Smooth muscle cell of the brain vasculature (primary cell): Measurements from ENCODE around the gene ESR1.
"Not testable (repeated sequence)": the region's sequence is repeated elsewhere in the genome, so short reads cannot be mapped to it uniquely, and the experiment has no call there.

Experiments
- DNase-seq: peaks from one replicate; pipeline ENCODE4 v3.0.0-alpha.2; 2012; ENCODE audit warnings: low read depth, low spot score

The ESR1 gene

DNA sequence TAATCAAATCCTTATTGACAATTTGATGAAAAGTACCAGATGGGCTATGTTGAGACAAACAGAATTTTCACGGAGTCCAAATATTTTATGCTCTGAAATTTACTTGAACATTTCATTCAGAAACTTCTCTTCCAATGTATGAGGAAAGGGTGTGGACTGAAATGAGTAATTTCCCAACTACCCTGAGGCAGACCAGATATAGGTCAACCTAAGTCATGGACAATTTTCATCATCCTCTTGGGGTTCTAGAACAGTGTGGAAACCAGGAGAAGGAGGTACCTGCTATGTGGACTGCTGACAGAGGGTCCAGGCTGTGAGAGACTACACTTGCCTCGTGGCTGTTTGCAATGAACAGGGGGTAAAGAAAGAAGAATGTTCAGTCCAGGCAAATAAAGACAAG lies 323.0 kb downstream of the ESR1 start:
- no peak for DNase-seq

- no peak for DNase-seq
Measured at GRCh38 chr6:152135755-152136448, 328.4 kb downstream of the ESR1 start.

- DNase-seq: no peak
Measured at GRCh38 chr6:152136449-152136825, 329.0 kb downstream of the ESR1 start.

DNA sequence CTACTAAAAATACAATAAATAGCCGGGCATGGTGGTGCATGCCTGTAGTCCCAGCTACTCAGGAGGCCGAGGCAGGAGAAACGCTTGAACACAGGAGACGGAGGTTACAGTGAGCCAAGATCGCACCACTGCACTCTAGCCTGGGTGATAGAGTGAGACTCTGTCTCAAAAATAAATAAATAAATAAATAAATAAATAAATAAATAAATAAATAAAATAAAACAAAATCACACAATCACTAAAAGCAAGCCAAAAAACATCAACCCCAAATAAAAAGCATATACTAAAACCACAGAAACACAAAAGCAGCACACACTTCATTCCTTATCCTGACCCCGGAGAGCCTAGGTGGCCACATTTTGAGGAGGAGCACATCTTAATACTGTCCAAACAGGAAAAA lies 330.9 kb downstream of the ESR1 start:
- DNase-seq: not testable (repeated sequence)

DNA sequence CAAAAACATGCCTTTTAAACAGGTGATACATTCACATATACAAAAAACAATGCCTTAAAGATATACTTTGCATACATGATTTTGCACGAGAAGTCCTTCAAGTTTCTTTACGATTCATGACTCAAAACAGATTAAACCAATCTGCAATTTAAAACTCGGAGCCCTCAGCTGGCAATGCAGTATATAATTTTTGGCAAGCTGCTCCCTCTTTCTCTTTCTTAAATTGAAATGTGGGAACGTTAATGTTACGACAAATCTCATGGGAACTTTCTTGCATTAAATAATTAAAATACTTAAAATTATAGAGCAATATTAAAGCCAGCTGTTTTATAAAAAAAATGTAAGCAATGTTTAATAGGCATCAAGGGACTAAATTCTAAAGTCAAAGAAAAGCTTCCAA lies 334.6 kb downstream of the ESR1 start:
- DNase-seq: no peak

DNA sequence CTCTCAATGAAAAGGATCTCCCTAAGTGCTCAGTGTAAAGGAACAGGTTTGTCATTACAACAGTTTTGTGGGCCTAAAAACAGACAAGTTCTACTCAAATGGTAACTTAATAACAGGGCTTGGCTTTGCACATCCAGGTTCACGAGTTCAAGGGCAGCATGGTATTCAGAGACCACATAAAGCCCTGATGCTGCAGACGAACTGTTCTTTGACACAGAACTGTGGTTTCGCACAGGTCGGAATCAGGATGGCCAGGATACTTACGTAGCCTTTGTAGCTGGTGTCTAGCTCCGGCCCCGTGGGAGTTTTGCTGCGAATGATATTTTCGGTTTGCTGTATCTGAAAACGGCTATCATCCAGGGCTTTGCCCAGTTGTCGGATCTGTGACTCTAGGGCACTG lies 335.9 kb downstream of the ESR1 start:
- no peak for DNase-seq

DNA sequence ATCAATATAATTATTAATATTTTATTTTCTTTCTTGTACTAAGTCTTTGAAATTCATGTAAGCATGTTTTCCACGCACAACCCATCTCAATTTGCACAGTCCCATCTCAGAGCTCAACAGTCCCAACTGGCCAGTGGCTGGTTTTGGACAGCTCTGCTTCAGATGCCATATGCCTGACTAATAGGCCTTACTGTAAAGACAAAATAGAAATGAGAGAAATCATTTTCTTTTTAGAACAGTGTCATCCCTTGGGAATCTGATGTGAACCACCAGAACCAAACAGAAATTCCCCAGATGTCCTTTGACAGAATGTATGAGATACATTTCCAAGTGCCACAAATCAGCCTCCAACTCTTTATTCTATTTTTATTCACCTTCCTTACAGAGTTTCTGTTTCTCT lies 338.9 kb downstream of the ESR1 start:
- DNase-seq: no peak

DNA sequence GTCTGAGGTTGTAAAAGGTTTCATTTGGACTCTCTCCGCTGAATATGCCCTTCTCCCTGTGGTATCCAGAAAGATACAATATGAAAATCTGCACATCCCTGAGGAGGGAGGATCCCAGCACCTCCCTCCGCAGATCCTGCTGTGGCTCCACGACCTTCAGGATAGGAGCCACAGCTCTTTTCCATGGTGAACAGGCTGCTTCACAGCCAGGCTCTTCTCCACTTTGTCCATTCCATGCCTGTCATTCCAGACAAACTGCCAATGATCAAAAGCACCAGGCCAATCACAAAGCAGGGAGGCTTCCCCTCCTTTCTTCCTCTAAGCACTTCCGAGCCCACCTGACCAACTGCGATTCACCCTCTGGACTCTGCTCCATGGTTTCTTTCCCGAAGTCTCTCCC lies 339.8 kb downstream of the ESR1 start:
- DNase-seq: no peak

GRCh38 chr6:152148412-152148811 lies 340.9 kb downstream of the ESR1 start:
- DNase-seq: no peak

- no peak for DNase-seq
Measured at GRCh38 chr6:152150196-152150595, 342.7 kb downstream of the ESR1 start.

DNA sequence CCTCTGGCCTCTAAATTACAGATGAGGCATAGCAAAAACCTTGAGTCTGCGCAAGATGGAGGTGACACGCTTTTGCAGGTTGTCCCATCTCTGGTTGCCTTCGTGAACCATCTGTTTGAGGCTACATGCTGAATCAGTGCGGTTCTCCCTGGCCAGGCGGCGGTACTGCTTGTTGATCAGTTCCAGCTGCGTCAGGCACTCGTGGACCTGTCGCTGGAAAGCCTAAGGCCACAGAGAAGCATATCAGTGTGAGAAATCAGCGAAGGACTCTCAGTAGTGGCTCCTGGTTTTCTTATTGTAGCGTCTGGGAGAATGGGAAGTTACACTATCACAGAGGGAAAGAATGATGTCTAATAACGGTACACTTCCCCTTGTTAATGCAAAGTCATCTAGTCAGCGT lies 344.4 kb downstream of the ESR1 start:
- DNase-seq: no peak

GRCh38 chr6:152154559-152155356 lies 347.3 kb downstream of the ESR1 start:
- DNase-seq: no peak

GRCh38 chr6:152155792-152156191 lies 348.3 kb downstream of the ESR1 start:
- no peak for DNase-seq

GRCh38 chr6:152160346-152160745 lies 352.9 kb downstream of the ESR1 start:
- no peak for DNase-seq

DNA sequence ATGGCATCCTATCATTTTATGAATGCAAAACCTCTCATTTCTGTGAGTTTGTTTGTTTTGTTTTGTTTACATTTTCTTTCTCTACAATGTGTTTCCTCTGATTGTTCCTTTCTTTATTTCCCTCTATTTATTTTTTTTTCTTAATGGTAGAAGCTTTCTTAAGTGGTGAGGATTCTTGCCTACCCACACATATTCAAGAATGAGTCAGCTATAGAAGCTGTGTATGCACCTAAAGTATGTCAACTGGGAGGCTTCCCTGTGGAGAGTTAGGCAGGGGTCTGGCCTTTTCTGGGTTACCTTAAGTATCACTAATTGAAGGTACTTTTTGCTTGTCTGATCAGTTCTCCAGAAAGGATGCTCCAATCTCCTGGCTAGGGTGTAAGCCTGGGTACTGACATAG lies 354.0 kb downstream of the ESR1 start:
- peak; percentile 28 for DNase-seq

DNA sequence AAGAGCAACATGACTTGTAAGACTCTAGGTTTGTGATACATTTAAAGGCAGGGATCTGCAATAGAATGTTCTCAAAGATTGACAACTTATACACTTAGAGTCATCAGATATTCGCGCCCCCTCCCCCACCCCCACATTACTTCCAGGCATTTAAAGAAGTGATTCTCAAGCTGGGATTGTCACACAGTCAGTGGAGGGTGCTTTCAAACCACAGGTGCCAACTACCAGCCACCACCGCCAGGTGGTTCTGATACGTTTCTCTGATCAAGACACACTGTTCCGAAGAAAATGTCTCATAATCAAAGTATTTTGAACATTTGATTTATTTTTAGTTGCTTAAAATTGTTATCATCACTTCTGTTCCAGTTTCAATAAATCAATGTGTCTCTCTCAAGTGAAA lies 357.5 kb downstream of the ESR1 start:
- no peak for DNase-seq

DNA sequence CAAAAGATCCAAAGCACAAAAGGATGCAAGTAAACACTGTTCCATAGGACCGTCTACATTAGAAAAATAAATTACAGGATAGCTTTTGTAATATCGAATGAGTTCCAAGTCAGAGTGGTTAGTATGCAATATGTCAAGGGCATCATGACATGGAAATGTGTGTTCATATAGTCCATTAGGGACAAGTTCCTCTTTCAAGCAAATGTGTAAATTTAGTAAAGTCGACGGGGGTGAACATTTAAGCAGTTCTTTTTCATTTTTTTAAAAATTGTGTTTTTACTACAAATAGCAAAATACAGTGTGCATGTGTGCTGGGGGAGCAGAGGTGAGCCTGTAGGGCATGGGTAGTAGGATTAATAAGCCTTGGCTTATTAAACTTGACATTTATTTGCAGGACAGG lies 359.0 kb downstream of the ESR1 start:
- DNase-seq: no peak

DNA sequence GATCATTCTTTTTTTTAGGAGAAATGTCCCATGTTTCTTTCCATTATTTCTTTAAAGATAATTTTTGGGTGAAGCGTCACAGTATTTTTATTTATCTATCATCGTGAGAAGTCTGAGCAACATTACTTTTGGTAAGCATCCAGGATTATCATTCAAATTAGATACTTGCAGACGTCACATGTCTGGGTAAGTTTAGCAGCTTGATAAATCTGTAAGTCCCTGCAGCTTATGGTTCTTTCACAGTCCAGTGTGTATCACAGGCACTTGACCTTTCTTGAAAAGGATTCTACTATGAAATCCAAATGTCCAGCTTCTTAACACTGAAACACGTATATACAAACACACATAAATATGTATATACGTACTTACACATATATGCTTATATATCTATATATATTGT lies 359.4 kb downstream of the ESR1 start:
- DNase-seq: no peak

GRCh38 chr6:152167641-152168603 lies 360.4 kb downstream of the ESR1 start:
- DNase-seq: no peak

GRCh38 chr6:152170313-152170701 lies 362.8 kb downstream of the ESR1 start:
- DNase-seq: no peak

- no peak for DNase-seq
Measured at GRCh38 chr6:152170702-152171667, 363.5 kb downstream of the ESR1 start.
